NCI-H526 treated with DMSO at 0.1 percent for 48 hours (cell line): ENCODE results near the gene OLFML2A.

Experiments
- DNase-seq: peaks from one replicate; lab custom pipeline; 2025; lab: John Stamatoyannopoulos, UW

The OLFML2A gene

DNA sequence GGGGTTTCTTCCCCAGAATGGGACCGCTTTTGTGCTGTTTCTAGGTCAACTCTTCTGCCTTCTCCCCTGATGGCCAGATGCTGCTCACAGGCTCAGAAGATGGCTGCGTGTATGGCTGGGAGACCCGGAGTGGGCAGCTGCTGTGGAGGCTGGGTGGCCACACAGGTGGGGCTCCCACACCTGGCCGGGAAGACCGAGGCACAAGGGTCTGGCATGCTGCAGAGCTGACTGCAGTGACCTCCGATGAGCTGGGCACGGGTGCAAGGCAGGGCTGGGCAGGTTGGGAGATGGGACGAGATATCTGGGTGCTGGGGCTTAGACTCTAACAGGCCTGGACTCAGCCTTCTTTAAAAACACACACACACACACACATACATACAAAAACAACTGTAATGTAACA lies 77.2 kb downstream of the OLFML2A start:
- no peak for DNase-seq

DNA sequence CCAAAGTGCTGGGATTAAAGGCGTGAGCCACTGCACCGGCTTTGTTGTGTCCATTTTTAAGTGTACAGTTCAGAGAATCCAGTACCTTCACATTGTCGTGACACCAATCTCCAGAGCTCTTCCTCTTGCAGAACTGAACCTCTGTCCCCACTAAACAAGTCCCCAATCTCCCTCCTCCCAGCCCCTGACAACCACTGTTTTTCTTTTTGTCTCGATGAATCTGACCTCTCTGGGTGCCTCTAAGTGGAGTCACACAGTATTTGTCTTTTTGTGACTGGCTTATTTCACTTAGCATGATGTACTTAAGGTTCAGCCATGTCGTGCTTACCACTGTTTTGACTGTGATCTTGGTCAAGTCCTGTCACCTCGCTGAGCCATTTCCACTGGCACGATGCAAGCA lies 77.9 kb downstream of the OLFML2A start:
- no peak for DNase-seq

GRCh38 chr9:124855566-124855943 lies 78.6 kb downstream of the OLFML2A start:
- no peak for DNase-seq

- no peak for DNase-seq
These were observed 79.2 kb downstream of the OLFML2A start for GRCh38 chr9:124855944-124856765.

- DNase-seq = no peak
These were observed 80.7 kb downstream of the OLFML2A start for GRCh38 chr9:124857533-124858162.

DNA sequence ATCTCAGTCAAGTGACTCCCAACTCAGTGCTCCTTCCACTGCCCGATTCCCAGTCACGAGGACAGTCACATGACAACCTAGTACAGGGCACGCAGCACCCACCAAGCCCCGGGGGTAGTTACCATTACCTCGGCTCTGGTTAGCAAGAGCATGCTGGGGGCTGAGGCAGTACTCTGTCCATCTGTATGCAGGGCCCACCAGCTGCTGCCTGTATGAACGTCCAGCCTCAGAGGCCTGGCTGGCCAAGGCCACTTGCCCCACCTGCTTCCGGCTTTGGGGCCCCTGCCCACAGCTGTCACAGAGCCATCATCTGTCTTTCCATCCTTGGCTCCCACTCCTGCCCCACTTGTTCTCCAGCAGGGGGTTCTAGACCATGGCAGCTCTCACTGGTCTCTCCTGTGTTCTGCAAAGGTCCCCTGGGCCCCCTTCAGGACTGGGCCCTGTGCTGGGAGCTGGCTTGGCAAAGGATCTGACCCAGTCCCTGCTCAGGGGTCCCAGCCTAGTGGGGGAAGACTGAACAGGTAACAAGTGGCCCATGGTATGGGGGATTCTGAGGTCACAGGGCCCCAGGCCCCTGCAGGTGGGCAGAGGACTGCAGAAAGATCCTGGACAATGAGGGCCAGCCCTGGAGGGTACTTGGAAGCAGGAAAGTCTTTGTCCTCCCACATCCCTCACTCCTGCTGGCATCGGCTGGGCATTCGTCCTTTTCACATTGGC lies 81.6 kb downstream of the OLFML2A start:
- no peak for DNase-seq

GRCh38 chr9:124859803-124860581 lies 83.1 kb downstream of the OLFML2A start:
- DNase-seq = no peak

- DNase-seq = no peak
These were observed 83.8 kb downstream of the OLFML2A start for GRCh38 chr9:124860582-124861341.

DNA sequence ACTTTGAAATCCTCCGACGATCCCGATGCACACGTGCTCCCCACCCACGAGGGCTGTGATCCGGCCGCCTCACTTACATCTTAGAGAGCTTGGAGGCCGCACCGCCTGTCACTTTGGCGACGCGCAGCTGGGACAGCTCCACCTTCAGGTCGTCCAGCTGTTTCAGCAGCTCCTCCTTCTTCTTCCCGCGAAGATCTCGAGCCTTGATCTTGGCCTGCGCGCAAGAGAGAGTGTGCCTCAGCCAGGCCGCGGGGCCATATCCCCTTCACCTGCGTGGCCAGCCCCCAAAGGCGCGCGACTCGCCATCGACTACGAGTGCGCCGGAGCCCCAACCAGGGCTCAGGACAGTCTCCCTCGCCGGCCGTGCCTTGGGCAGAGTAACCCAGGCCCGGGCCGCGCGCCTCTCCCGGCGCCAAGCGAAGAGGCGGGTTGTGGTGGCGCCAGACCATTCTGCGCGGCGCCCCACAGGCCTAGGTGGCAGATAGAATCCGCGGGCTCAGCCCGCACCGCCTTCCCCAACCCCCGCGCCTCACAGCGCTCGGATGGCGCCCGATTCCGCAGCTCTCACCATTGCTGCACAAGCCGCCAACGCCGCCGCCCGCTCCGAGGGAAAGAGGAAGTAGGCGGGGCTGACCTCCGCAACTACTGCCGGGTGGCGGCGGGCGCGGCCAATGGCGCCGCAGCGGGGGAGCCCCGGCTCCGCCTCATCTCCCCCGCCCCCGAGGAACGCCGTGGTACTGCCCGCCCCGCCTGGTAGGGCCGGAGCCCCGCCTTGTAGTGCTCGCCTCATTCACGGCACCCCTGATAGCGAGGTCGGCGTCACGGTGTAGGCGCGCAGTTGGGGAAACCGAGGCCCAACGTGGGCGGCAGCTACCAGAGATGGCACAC lies 84.7 kb downstream of the OLFML2A start, which contains the start of the genes ARPC5L and RPL35:
Gene ARPC5L, plus strand, starts transcription at position 789 of the 888 bp plus-strand sequence. CDS start 7,161 bp downstream, outside the sequence.
Gene RPL35, minus strand, starts transcription at position 616 of the 888 bp plus-strand sequence. Its CDS starts 45 bp downstream, at position 571.
- peak; percentile 68 for DNase-seq

GRCh38 chr9:124863371-124863871 lies 86.5 kb downstream of the OLFML2A start:
- DNase-seq = no peak
